H1 (cell line): ENCODE measurements around the gene GPR18.
A peak's percentile ranks its signal among the peaks of the same experiment; 100 is the strongest.

Experiments
- CTCF ChIP-seq, 3 experiments: IDR thresholded peaks; 1 replicate in 2 of 3; 2 replicates in 1 of 3; pipeline versions ENCODE4 v1.5.1 to v1.6.1; 2011; ENCODE audit warnings: low read length in 3 of 3, mild to moderate bottlenecking in 3 of 3, inconsistent platforms in 2 of 3, low read depth in 1 of 3, moderate library complexity in 1 of 3; ENCODE audit not compliant: insufficient read depth in 1 of 3; ENCODE audit errors: control extremely low read depth in 1 of 3
- GABPA ChIP-seq: IDR thresholded peaks from 2 replicates; pipeline ENCODE4 v1.6.1; 2011; ENCODE audit warnings: mild to moderate bottlenecking, low read length, moderate library complexity, borderline replicate concordance; ENCODE audit not compliant: insufficient read depth
- KDM5A ChIP-seq: fragments of 200-600 bp; IDR thresholded peaks from 2 replicates; pipeline ENCODE4 v1.7.1; 2012; ENCODE audit warnings: mild to moderate bottlenecking, low read length, inconsistent platforms, mixed read lengths
- NRF1 ChIP-seq: IDR thresholded peaks from 2 replicates; pipeline ENCODE4 v1.6.1; 2011; ENCODE audit warnings: mild to moderate bottlenecking, low read depth, low read length, improper control_type of control experiment
- POLR2AphosphoS5 ChIP-seq: IDR thresholded peaks from 2 replicates; pipeline ENCODE4 v1.6.1; 2011; ENCODE audit warnings: low read depth, low read length
- RAD21 ChIP-seq, 2 experiments: IDR thresholded peaks in 1 of 2; conservative IDR thresholded peaks in 1 of 2; 2 replicates each; pipeline ENCODE4 v1.6.1; 2011; ENCODE audit warnings: low read depth in 2 of 2, low read length in 2 of 2, improper control_type of control experiment in 1 of 2, inconsistent platforms in 1 of 2, mild to moderate bottlenecking in 1 of 2, moderate library complexity in 1 of 2
- RNF2 ChIP-seq: fragments of 200-900, 300-1000 bp; sonication (generic); IDR thresholded peaks from 2 replicates; pipeline ENCODE4 v1.7.1; 2016; ENCODE audit warnings: borderline replicate concordance, low read depth, mild to moderate bottlenecking, antibody characterized with exemption, low read length; ENCODE audit not compliant: poor library complexity, severe bottlenecking; ENCODE audit errors: missing control alignments

- TF ChIP-seq RAD21 (IDR thresholded peaks at IDR 0.05 in 1 of 2, conservative IDR thresholded peaks at IDR 0.05 in 1 of 2; ENCODE audit: low read depth in 2 of 2, low read length in 2 of 2) (peak in 1 of 2 experiments; percentile 34; a peak in 2 of 4 replicates), POLR2AphosphoS5 (no peak), CTCF (IDR thresholded peaks at IDR 0.05; ENCODE audit: control extremely low read depth in 1 of 3, insufficient read depth in 1 of 3, low read depth in 1 of 3, low read length in 3 of 3) (peak in 2 of 3 experiments; percentile 8 to 13; a peak in 2 of 4 replicates), GABPA (no peak), KDM5A (no peak), NRF1 (no peak), RNF2 (no peak)
Measured at GRCh38 chr13:99276706-99277105, 18.5 kb upstream of the GPR18 start.
